Retinal pigment epithelial cell (primary cell): Measurements from ENCODE around the gene MEAK7.

Experiments used
- DNase-seq: peaks from one replicate; pipeline ENCODE4 v3.0.0-alpha.2; 2010; ENCODE audit warnings: low read depth
- H3K4me3 ChIP-seq: 2 replicates; pipeline ENCODE4 v1.5.1; 2011; ENCODE audit warnings: mild to moderate bottlenecking, low read length, control low read depth, moderate library complexity
- TF ChIP-seq, protein P1 (sequence below): conservative IDR thresholded peaks from 2 replicates; pipeline ENCODE4 v1.5.1; 2011; ENCODE audit warnings: low read depth, low read length, control low read depth, inconsistent platforms

MEAK7 gene

DNA sequence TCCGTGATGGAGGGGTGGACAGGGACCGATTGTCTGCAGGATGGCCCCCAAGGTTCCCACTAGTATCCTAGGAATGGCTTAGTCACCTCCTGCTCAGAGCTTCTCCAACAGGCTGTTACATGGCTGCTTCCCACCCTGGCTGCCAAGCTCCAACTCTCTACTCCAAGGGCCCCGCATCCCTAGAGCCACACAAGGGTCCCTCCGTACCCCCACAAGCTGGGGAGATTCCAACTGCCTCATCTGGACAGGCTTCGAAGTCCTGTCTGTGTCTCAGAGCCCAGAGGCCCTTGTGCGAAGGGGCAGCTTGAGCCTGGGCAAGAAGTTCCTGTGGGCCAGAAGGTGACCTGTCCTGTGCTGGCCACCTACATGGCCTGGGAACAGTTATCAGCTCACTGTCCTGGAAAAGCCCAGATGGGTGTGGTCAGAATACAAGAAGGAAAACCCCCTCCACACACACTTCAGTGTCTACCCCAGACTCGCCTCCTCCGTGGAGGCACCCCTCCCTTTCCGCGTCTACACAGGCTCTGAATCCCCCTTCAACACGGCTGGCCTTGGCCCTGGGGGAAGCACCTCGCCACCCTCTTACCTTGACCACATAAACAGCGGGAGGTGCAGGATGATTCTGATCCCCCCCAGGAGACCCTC is 586 bp downstream of the MEAK7 start:
- no peak for DNase-seq
- H3K4me3 ChIP-seq, result peak overlapping the region; percentile 93
- TF ChIP-seq, protein P1, sequence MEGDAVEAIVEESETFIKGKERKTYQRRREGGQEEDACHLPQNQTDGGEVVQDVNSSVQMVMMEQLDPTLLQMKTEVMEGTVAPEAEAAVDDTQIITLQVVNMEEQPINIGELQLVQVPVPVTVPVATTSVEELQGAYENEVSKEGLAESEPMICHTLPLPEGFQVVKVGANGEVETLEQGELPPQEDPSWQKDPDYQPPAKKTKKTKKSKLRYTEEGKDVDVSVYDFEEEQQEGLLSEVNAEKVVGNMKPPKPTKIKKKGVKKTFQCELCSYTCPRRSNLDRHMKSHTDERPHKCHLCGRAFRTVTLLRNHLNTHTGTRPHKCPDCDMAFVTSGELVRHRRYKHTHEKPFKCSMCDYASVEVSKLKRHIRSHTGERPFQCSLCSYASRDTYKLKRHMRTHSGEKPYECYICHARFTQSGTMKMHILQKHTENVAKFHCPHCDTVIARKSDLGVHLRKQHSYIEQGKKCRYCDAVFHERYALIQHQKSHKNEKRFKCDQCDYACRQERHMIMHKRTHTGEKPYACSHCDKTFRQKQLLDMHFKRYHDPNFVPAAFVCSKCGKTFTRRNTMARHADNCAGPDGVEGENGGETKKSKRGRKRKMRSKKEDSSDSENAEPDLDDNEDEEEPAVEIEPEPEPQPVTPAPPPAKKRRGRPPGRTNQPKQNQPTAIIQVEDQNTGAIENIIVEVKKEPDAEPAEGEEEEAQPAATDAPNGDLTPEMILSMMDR, result no peak

DNA sequence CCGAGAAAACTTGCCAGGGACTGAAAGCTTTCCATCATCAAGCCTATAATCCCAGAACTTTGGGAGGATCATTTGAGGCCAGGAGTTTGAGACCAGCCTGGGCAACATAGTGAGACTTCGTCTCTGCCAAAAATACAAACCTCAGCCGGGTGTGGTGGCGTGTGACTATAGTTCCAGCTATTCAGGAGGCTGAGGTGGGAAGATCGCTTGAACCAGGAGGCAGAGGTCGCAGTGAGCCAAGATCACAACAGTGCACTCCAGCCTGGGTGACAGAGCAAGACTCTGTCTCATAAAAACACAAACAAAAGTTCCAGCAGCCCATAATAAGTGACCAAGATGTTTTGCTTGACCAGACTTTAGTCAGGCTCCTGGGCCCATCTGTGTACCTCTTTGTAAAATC is 1.9 kb downstream of the MEAK7 start:
- H3K4me3 ChIP-seq, result no peak overlapping the region
- TF ChIP-seq, protein P1, result no peak
- no peak for DNase-seq

DNA sequence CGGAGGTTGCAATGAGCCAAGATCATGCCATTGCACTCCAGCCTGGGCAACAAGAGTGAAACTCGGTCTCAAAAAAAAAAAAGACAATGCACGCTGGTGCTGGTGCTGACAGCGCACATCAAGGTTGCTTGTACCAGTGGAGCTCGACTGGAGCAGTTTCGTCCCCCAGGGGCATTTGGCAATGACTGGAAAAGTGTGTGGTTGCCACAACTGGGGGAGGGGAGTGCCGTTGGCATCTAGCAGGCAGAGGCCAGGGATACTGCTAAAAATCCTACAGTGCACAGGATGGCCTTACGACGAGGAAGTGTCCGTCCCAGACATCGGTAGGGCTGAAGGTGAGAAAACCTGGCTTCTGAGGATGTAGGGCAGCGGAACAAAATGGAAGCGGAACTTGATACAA is 2.4 kb downstream of the MEAK7 start:
- no peak for DNase-seq
- H3K4me3 ChIP-seq, result no peak overlapping the region
- TF ChIP-seq, protein P1, result no peak

DNA sequence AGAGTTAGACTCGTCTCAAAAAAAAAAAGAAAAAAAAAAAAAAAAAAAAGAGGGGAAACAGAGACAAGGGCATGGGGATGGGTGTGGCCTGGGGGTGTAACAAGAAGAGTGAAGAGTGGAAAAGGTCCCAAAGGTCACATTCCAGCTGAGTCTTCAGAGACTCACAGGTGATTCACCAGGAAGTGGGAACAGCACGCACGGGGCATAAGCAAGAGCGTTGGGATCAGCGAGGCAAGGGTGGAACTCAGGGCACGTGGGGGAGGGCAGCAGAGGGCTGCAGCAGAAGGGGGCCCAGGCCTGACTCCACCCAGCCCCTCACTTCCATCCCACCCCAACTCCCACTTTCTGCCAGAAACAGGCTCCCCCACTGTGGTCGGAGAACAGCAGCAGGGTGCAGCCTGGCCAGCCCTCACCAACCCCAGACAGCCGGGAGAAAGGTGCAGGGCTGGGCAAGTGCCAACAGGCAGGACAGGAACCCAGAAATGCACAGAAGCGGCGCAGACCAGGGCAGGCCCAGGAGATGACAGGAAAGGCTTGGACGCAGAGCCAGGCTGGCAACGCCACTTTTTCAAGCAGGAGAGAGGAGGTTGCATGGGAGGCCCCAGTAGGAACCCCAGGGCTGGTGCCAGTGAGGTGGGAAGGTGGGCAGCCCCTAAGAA is 3.3 kb downstream of the MEAK7 start:
- DNase-seq, result no peak
- no peak overlapping the region for H3K4me3 ChIP-seq
- TF ChIP-seq, protein P1, result no peak

DNA sequence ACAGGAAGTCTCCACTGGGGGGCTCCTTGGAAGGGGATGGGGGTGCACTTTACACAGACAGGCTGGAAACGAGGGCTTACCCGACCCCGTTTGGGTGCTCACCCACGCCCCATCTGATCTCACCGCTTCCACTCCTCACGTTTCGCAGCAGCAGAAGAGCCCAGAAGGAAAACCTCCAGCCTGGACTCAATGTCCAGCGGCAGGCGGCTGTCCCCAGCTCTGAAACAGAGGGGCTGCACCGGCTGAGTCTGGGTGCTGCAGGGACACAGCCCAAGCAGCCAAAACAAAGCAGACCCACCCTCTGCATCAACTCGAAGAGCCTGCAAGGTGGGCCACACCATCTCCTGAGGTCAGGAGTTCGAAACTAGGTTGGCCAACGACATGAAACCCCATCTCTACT is 3.9 kb downstream of the MEAK7 start:
- no peak for DNase-seq
- TF ChIP-seq, protein P1, result no peak
- H3K4me3 ChIP-seq, result no peak overlapping the region

DNA sequence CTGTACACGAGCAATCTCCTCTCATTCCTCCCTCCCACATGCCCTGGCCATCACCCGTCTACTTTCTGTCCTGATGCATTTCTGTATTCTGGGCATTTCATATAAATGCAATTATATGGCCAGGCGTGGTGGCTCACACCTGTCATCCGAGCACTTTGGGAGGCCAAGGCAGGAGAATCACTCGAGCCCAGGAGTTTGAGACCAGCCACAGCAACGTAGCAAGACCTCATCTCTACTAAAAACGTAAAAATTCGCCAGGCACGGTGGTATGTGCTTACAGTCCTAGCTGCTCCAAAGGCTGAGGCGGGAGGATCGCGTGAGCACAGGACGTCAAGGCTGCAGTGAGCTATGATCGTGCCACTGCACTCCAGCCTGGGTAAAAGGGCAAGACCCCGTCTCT is 4.8 kb downstream of the MEAK7 start:
- TF ChIP-seq, protein P1, result no peak
- H3K4me3 ChIP-seq, result no peak overlapping the region
- DNase-seq, result no peak
